HG03457 (cell line): ENCODE results near the gene UTP15.

ENCODE experiments used
- ATAC-seq: cut with Tn5 transposase; IDR thresholded peaks from one replicate; pipeline ENCODE4 v1.9.1; 2021; ENCODE audit warnings: moderate number of reproducible peaks; ENCODE audit not compliant: unreplicated experiment

UTP15 gene, protein sequence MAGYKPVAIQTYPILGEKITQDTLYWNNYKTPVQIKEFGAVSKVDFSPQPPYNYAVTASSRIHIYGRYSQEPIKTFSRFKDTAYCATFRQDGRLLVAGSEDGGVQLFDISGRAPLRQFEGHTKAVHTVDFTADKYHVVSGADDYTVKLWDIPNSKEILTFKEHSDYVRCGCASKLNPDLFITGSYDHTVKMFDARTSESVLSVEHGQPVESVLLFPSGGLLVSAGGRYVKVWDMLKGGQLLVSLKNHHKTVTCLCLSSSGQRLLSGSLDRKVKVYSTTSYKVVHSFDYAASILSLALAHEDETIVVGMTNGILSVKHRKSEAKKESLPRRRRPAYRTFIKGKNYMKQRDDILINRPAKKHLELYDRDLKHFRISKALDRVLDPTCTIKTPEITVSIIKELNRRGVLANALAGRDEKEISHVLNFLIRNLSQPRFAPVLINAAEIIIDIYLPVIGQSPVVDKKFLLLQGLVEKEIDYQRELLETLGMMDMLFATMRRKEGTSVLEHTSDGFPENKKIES

DNA sequence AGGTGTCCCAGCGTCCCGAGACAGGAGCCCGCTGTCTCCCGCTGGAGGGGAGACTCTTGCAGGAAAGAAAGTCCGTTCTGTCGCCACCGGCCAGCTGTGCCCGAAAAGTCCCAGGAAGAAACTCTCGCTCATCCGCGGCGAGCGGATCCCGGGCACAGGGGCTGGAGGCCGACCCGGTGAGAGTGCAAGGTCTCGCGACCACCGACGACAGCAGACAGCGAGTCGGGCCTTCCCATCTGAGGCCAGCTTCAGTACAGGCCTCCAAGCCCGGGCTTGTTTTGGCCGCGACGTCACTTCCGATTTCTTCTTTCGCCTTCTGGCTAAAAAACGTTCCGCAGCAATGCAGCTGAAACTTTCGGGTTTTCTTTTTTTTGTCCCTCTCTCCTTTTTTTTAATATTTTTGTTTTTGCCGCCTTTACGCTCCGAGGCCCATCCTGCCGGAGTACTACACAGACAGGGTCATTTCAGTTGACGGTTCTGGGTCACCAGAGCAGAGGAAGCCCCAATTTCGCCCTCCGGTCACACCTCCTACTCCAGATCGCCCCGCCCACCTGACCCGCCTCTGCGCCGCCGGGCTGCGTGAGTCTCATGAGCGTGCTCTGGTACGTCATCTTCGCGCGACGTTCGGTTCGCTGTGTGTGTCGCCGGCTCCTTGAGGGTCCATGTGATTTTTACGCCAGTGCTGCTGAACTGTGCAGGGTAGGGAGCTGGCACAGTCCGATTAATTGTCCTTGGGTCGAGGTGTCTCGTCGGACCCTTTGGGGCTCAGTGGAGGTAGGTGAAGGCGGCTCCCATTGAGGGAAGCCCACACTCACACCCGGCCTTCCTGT is at the start of gene UTP15, which contains the start of gene ANKRA2:
Gene UTP15 (plus strand): TSS at position 605 of the 830 bp plus-strand sequence. CDS start 1,602 bp downstream, outside the sequence.
Gene ANKRA2 (minus strand): TSS at position 501 of the 830 bp plus-strand sequence. CDS start 2,758 bp downstream, outside the sequence.
- ATAC-seq, result peak; percentile 76

DNA sequence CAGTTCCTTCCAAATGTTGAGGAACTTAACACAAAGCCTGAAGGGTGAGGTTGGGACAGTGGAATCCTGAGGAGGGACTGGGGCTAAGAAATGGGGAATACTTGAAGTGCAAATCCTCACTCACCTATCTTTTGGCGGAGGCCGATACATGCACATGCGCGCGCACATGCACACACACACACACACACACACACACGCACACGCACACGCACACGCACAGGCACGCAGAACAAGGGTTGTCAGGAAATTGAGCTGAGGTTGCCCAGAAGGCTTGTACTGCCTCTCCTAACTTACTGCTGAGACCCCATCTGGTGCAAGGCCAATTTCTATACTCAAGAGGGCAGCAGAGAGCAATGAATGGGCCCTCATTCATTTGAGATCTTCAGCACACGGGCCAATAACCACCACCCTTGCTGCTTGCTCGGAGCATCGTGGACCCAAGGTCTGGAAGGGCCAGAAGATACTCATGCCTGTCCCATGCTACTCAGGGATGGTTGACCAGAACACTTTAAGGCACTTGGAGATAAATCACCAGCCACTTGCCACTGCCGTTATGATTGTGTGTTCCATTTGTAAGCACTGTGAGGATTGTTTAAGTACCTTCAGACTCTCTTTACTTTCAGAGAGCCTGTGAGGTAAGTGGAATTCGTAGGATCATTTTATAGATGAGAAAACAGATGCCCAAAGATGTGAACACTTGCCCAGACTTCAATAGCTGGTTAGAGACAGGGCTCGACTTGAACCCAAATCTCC is 45.8 kb upstream of the UTP15 start:
- peak; percentile 82 for ATAC-seq

DNA sequence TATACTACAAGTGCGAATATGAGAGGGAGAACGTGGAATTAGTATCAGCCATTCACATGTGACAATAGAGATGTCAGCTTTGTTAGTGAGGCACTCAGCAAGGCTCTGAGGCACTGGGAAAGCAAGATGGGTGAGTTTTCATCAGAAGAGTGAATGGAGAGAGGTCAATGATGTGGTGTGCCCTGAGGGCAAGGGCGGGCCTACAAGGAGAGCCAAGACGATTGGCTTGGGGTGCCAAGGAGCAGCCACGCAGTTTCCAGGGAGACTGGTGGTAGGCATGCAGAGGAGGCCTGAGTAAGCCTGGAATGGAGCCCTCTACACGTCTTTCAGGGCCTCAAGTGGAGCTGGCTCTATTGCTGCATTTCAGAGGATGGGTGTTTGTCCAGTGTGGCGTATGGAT is 42.6 kb upstream of the UTP15 start:
- no peak for ATAC-seq

DNA sequence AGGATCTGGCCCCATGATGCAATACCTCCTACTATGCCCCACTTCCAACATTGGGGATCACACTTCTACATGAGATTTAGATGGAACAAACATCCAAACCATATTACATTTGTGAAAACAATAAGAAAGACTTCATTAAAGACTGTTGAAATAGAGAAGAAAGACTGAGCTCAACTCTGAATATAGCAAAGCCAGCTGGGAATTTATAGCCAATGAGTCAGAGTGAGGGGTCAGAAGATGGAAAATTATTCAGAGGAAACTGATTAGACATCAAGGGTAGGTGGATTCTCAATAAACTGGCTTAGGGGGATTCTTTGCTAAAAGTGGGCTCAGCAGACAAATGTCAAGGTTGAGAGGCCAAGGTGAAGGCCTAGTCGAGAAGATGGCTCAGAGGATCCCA is 41.7 kb upstream of the UTP15 start:
- ATAC-seq, result no peak

DNA sequence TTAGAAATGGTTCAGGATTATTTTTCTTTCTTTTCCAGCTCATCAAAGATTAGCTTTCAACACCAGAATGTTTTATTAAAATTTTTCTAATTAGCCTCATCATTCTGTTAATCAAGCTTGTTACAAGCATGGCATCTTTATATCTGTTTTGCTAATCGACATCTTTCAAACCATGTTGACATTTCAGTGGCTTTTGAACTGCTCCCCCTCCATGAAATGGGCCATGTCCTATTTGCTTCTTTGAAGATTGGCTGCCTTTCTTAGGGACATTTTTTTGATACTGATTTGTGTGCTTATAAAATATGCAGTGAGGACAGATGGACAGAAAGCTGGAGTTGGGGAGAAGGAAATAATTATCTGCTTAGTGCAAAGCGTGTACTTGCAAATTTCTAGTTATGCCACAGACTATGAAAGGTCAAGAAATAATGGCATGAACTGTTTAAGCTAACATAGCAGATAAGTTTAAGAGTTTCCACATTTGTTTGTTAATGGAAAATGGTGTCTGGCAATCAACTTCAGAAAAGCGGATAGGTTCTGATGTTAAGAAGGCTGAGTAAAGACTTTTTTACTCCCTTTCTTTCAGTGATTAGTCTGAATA is 39.8 kb upstream of the UTP15 start:
- ATAC-seq, result no peak

DNA sequence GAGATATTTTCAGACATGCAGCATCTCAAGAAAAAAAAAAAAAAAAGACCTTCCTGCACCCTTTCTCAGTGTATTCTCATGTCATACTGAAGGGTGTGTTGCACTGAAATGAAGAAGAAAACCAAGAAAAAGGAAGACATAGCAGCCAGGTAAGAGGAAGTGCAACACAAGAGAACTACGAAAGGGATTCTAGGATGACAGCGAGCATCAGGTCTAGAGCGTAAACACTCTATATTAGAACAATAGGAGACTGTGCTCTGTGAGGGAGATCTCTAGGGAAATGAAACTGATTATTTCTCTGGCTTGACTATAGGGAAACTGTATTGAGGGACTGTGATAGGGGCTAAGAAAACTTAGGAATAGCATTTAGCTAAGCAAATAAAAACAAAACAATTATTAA is 37.3 kb upstream of the UTP15 start:
- no peak for ATAC-seq

DNA sequence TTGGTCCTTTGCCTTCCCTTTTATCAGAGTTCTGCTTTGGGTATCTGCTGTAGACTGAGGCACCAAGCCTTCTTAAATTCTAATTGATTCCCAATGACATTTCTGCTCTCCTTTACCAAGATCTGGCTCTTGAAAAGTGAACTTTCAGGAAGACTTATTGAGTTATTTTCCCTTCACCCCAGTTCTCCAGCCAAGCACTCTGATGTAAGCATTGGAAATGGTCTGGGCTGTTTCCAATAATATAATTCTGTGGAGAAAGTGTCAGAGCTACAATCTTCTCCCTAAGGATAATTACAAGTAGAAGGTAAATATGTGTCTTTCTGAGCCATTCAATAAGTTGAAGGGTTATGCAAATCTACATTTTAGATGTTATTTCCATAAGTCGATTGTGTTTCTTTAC is 36.5 kb upstream of the UTP15 start:
- ATAC-seq, result no peak

DNA sequence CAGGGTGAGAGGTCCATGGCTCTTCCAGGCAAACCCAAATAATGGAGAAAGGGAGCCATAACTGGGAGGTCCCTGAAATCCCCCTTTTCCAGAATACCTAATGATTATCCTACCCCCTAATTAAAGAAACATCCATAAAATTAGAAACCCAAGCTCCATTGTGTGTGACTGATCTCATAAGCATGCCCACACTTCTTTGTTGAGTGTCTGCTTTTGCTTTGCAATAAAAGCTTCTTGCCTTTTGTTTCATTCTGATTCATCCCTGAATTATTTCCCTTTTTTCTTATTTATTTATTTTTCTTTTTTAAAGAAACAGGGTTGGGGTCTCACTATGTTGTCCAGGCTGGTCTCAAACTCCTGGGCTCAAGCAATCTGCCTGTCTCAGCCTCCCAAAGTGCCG is 34.2 kb upstream of the UTP15 start:
- ATAC-seq, result no peak

DNA sequence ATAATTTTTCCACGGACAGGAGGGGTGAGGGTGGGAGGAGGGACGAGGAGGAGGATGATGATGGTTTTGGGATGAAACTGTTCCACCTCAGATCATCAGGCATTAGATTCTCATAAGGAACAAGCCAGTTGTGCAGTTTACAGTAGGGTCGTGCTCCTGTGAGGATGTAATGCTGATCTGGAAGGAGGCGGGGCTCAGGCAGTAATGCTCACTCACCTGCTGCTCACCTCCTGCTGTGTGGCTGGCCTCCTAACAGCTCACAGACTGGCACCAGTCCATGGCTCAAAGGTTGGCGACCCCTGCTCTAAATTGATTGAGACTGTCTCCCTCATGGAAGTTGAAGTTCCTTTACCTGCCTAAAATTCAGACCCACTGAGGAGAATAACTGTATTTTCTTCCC is 33.3 kb upstream of the UTP15 start:
- ATAC-seq, result no peak

DNA sequence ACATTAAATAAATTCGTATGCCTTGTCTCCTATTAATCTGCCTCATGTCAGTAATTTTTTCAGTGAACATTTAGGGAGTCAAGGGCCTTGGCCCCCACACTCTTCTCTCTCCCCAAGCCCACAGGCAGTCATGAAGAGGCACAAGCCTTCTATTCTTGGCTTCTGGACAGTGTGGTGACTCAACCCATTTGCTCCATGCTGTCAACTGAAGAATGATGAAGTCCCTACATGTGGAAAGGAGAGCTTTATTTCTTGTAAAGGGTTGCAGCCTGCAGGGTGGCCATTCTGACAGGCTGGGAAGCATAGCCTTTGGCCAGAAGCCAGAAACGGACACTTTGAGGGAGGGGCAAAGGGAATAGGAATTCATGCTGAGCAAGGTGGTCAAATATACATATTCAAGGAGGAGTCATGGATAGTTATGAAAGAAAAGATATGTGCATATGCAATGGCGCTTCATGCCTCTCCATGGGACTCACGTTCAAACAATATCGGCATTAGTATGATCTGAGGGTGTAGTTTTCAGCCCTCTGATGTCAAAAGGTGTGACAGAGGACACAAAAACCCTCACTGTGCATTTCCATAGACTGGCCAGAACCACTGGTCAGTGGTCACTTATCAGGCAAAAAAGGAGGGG is 31.4 kb upstream of the UTP15 start:
- ATAC-seq, result no peak

DNA sequence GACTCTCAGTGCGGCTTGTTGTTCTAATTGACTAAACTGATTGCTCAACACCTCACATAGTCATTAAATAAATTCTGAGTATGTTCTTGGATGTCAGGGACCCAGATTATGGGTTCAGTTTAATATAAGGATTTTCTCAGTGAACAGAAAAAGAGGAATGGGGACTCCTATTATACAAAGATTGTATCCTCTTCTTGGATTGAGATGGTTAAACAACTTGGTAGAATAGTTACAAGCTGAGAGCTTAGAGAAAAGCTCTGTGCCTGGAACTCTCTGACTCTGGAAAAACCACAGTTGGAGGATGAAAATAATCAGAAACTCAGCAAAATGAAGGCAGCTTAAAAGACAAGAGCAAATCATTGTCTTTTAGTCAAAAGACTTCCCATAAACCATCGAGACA is 30.6 kb upstream of the UTP15 start:
- no peak for ATAC-seq

DNA sequence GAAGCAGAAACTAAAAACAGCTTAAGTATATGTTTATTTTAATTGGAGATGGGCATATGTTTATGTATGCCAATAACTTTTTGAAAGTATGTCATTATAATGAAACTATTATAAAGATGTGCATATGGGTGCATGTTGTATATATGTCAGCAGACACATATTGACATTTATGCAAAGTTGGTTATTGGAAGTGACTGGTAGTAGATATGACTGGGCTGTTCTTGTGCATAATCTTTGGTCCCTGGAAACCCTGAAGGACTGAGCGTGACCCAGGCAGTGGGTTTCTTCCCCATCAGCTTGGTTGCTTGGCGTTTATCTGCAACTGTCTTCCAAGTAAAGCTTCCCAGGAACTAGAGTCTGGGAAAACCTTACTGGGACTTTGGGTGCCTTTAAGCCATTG is 25.8 kb upstream of the UTP15 start:
- no peak for ATAC-seq

DNA sequence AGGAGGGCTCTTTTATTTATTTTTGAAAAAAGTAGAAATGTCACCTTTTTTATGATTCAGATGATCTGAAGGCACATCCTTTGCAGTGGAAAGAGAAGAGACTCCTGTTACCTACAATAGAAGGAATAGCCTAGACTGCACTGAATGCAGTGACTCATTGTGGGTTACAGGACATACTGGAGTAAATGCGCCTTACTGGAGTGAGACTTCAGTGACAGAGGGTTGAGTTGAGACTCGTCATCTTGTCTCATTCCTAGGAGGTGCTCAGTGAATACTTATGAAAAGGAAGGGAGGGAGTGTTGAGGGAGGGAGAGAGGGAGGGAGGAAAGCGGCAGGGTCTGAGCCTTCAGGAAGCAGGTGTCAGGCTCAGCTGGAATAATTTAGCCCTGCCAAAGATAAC is 25.4 kb upstream of the UTP15 start:
- no peak for ATAC-seq

DNA sequence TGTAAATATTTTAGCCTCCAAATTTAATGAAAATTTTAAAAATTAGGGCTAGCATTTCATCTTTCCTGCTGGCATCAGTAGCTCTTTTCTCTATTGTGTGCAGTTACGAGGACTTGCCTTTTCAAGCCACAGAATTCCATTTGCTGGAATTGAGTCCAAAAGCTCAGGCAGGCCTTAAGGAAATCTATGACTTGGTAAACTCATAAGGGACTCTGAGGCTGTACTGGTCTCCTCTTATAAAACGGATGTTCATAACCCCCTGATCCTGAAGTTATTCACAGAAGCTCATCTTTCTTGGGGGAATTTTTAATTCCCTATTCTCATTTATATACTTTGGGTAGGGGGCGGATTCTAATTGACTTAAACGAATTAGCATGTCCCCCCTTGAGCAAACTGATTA is 23.5 kb upstream of the UTP15 start:
- ATAC-seq, result no peak

DNA sequence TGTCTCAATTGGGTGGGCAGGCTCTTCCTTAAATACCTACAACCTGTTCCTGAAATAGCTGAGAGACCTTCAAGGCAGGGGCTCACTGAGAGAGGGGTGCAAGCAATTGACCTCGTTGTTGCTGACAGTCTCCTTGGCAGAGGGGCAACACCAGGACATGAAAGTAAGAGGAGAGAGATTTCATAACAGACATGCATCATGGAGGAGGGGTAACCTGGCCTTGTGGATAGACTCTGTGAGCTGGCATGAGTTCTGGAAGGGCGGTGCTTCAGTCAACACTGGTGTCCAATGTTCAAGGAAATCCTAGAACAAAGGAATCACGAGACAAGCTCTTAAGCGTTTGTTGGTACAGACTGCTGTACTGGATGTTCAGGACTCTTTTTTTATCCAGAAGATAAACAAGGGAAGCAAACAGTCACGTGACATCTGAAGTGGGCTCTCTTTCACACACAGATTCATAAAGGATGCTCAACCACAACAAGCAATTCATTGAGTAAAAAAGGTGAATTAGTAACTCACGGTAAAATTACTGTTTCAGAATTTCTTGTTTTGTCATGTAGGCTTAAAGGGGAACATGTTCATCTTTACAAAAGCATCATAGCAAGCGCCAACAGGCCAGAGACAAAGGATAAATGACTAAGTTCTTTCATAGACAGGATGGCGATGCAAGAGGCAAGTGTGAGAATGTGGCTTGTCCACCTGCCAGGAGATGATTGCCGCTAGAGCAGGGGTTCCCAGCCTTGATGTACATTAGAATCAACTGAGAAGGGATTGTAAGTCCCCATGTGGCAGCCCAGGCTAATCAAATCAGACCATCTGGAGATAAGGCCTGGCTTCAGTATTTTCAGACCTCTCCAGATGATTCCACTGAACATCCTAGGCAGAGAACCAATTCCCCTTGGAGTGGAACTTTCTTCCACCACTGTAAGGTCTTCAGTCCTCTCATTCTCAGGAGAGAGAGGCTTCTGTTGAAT is 20.8 kb upstream of the UTP15 start:
- ATAC-seq, result no peak

DNA sequence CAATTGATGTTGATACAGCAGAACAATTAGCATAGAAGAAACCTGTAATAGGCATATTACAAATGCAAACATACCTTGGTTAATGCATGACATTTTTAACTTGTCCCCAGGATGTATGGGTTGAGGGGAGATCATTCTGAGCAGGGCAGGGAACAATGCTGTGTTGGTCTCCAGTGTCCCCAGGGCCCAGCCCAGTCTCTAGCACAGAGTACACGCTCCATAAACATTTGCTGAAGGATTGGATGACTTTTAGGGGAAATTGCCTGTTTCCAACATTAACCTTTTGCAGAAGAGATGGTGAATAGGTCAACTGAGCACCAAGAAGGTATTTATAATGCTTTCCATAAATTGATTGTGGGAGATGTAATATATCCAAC is 20.2 kb upstream of the UTP15 start:
- ATAC-seq, result no peak

DNA sequence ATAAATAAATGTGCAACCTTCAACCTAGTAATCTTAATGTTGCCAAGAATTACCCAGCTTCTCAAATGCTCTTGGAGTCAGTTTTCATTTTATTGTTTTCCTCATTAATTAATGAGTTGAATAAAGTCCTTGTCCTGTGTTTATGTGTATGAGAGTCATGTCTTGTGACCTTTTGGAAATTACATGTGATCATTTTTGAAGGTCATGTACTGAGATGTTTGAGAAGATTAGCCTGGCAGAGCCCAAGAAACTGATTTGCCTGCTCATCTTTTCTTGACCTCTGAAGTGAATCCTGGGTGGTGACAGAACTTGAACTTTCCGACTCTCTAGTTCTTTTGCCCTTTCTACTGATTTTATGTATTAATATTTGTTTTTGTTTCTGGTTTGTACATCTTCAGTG is 15.5 kb upstream of the UTP15 start:
- no peak for ATAC-seq

DNA sequence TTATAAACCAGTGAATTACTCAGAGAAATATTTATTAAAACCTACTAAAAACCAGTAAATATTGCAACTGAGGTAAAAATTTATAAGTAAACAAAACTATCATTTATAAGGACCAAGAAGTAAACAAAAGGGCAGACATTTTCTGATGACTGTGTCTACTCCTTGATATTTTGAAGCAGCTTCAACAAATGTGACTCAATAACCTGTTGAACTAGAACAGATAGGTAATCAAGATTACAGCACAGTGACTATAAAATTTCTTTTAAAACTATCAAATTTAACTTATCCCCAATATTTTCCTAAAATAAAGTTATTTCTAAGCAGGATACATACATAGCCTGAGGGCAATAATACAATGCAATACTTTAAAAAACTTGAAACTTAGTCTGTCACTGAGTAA is 12.9 kb upstream of the UTP15 start:
- no peak for ATAC-seq

DNA sequence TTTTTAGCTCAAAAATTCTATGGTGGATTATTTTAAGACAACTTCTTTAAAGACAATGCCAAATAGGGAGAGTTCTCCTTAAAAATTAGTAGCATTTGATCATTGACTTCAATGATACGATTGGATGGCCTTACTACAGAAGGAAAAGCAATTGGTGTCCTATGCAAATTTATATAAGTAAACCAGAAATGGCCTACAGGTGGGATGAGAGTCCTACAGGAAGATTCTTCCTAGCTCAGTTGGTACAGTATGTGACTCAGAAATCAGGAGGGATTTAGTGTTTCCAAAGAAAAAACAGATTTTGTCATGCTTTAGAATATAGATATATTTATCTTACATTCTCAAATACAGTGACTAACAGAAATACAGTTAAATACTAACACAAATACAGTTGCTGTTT is 6.6 kb upstream of the UTP15 start:
- no peak for ATAC-seq
